HG03066 (cell line): ENCODE measurements around the gene BBIP1.
A peak's percentile ranks its signal among the peaks of the same experiment; 100 is the strongest.

ENCODE experiments used
- ATAC-seq: cut with Tn5 transposase; IDR thresholded peaks from one replicate; pipeline ENCODE4 v1.9.1; 2021; ENCODE audit warnings: low read depth; ENCODE audit not compliant: unreplicated experiment

BBIP1 gene

GRCh38 chr10:110864662-110865140 lies 54.3 kb downstream of the BBIP1 start:
- ATAC-seq = peak; percentile 58

DNA sequence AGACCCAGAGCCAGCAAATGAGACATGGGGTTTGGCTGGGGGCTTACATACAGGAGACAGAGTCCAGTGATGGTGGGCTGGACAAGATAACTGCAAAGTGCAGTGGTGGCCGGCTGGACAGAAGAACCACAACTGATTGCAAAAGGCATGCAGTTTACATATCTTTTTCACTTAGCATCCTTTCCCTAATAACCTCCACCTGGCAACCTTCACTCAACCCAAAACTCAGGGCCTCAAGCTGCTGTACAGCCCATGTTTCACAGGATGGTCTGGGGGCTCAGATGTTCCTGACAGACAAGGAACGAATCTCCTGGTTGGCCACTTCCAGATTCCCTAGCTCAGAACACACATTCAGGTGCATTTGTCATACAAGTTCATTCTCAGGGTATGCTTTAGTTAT lies 55.0 kb downstream of the BBIP1 start:
- no peak for ATAC-seq

DNA sequence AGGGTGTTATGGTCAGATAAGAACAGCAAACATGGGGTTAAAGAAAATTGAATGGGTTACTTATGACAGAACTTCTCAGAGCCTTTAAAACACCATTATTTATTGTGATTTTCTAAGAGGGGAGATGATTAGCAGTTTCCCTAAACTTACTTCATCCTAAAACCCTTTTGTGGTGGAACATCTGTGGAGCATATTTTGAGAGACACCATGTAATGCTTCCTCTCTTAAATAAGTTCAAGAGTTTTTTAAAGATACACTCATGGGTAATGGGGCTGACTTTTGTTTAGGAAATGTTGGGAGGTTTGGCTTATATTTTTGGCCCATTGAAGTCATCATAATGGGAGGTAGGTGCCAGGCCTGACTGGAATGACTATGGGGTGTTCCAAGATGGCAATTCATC lies 55.6 kb downstream of the BBIP1 start:
- ATAC-seq = no peak

- ATAC-seq = no peak
Measured at GRCh38 chr10:110862961-110863360, 56.0 kb downstream of the BBIP1 start.

DNA sequence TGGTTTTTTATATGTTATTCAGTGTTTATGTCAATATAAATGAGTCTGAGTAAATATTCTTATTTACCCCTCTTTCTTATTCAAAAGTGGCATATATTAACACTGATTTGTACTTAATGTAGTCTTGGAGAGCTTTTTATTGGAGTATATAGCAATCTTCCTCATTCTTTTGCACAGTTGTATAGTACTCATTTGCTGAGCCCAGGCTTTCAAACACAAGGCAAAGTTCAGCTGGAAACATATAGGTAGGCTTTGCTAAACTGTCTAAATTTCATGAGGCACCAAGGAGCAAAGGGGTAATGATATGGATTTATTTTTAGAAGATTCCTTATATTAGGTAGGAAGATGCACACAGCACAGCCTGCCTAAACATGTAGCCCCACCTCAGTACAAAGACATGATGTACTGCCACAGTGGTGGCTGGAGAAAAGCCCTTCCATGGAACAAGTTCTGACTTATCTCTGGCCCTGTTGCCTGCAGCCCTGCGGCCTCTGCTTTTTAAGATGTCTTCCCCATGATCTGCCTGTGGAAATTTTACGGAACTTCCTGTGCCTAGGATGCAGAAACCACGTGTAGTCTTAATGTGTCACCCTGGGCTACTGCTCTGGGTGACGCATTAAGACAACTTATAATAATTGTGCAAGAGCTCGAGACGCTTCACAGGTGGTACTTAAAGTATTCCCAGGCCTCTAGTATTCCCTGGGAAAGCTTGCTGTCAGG lies 56.9 kb downstream of the BBIP1 start:
- ATAC-seq = no peak

DNA sequence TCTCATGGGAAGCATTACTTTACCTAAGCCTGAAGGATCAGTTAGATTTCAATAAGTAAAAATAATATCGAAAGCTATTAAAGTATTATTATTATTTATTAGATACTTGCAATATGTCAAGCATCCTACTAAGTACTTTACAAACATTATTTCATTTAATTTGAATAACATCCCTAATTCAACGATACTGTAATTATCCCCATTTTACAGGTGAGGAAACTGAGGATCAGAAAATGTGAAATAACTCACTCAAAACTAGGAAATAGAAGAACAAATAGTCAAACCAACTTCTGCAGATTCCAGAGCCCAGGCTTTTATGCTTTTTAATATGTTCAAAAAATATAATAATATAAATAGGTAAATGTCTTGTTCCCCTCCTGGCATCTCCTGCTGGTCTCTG lies 57.5 kb downstream of the BBIP1 start:
- ATAC-seq = no peak

DNA sequence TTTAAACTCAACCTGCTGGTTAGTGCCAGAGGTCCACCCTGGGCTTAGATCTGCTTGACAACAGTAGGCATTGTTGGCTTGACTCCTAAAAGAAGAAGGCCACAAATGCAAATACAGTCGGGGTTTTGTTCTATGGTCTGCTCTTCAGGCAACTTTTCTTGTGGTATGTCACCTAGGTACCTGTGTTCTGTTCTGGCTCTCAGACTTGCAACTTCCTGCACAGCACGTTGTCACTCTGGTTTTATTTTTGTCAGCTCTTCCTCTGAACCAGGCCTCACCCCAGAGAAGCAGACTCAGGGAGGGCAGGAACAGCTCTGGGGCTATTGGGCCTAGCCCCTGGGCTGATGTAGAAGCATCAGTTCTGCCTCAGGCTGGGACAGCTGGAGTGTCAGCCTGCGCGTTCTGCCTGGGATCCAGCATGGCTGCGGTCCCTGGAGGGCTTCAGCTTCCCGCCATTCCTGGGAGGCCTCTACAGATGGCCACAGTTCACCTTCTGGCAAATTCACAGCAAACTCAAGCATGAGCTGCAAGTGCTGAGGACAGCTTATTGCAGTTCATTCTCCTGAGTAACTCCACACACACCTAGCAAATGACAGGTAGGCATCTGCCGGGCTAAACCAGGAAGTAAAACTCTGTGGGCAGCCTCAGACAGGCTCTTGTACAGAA lies 58.3 kb downstream of the BBIP1 start:
- ATAC-seq = peak; percentile 46

GRCh38 chr10:110859973-110860376 lies 59.0 kb downstream of the BBIP1 start:
- ATAC-seq = no peak

DNA sequence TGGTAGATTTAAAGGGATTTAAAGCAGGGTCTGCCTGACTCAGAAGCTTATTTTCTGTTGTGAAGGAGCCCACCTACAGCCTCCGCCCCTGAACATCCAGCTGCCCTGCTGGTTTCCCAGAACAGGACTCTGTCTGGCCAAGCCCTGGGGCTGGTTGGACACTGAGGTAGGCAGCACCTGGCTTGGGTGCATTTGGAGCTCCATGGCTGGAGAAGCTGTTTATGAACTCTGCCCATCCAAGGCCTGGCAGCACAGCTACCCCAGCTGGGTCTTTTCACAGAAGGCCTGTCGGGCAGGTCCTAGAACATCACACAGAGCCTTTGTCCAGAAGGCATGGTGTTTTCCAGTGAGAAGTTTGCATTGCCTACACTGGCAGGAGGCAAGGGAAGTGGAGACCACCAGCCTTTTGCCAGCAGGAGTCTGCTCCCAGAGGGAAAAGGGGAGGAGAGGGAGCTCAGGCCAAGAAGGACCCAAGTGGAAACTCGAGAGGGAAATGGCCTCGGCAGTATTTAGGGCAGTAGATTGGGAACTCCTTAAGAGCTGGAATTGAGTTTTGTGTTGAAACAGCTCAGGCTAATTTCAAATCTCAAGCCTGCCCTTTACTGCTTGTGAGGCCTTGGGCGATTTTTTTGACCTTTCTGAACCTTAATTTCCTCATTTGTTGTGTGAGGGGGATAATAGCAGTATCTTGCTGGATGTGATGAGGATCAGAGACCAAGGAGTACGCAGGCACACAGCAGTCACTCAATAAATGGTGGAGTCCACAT lies 59.6 kb downstream of the BBIP1 start:
- ATAC-seq = no peak

- ATAC-seq = no peak
Measured at GRCh38 chr10:110858297-110858934, 60.6 kb downstream of the BBIP1 start.

DNA sequence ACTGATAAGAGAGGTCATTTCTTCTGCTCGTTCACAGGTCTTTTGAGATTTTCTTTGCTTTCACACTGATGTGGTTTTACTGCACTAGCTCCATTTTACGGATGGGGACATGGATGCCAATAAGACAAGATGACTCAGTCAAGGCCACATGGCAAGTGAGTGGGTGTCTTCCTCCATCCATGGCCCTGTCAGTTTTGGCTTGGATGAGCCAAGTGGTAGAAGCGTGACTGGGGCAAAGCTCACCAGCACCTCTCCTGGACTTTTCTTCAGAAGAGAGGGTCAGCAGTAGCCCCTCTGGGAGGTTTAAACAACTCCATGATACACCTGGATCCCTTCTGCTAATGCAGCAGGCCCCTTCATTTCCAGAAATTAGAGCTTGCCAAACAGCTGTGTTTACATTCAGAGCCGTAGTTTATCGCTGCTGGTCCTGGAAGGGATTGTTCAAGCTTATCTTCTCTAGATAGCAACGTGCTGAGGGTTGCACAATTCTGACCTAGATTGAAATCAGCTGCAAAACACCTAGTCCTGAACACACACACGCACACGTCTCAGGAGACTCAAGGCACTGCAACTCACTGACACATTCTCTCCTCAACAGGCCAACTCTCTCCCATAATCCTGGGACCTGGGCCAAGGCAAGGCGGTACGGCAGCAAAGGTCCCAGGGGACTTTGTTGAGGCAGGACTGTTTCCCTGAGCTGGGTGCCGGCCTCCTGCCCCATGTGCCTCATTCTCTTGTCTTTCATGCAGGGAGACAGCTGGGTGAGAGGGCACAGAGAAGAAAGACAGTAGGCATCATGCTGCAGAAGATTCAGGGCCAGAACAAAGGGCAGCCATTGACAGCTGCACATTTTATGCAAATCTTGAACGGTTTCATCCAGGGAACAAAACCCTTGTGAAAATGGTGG lies 61.5 kb downstream of the BBIP1 start:
- ATAC-seq = no peak

DNA sequence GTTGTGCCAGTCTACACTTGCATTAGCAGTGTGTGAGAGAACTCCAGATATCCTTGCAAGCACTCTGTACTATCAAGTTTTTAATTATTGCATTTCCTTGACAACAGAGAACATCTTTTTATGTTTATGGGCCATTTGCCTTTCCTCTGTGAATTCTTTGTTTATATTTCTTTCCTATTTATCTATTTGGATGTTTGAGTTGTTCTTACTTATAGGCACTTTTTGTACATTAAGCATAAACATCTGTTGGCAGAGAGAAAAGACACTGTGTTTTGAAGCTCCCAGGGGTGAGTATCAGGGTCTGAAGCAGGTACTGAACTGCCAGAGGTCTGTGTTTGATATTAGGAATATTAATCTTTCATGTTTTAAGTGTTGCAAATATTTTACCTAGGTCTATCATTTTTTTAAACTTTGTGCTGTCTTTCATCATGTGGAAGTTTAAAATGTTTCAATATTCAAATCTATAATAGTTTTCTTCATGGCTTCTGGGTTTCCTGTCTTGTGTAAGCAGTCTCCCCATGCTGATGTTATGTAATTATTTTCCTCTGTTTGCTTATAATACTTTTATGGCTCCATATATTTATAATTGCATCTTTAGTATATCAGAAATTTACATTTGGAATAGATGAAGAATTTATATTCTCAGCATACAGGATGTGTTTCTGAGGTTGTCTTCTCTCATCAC lies 64.9 kb downstream of the BBIP1 start:
- no peak for ATAC-seq

DNA sequence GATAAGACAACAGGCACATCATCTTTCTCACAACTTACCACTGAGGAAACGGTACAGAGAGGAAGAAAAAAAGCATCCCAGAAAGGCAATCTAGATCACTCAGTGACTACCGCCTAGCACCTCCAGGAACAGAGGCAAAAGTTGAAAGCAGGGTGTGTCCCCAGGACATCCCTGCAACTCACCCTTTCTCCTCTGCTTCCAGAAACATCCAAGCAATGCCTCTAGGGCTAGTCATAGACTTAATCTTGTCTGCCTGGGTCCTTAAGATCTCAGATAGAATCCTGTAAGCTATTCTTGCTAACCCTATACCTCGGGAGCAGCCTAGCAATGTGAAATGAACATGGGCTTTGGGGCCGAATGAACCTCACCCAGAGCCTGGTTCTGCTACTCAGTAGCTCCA lies 66.0 kb downstream of the BBIP1 start:
- no peak for ATAC-seq

GRCh38 chr10:110852255-110852896 lies 66.6 kb downstream of the BBIP1 start:
- no peak for ATAC-seq

DNA sequence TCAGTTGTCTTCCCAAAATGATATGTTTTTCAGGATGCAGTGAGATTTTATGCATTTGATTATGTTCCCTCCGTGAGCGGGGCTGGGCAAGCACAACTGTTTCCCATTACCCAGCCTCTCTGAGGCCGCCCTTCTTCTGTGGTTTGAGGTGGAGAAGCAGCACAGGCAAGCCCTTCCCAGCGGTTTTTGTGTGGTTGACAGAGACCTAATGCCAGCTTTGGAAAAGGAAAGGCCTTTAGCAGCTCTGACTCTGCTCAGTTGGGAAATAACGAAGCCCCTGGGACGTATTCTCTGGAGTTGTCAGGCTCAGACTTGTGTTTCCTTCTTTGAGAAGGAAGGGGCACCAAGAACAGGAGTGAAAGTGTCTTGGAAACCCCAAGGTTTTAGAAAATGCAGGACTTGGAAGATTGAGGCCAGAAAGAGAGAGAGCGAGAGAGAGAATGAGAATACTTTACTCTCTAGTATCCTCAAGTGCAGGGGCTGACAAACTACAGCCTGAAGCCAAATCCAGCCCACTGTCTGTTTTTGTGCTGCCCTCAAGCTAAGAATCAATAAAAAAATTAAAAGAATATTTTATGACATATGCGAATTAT lies 67.9 kb downstream of the BBIP1 start:
- ATAC-seq = no peak

DNA sequence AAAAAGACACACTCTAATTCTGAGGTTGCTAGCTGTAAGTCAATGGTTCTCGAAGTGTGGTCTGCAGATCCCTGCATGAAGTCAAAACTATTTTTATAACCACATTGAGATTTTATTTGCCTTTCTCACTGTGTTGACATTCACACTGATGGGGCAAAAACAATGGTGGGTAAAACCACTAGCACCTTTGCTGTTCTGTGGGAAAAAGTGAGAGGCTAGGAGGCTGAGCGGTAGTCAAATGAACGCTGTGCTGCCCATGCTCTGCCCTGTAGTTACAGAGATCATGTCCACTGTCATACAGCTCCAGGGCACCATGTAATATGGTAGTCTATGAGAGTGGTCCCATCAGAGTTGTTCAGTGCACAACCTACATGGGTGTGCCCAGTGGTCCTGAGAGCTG lies 68.9 kb downstream of the BBIP1 start:
- no peak for ATAC-seq
